ENCODE results near the gene TUBB. TPM values are rescaled to one million over a fixed set of nuclear protein-coding genes. Genes with fewer than 3 reads are reported as not detected.

Gene TUBB
- total RNA-seq, 1 experiment from 2014 or later: 1,719 TPM

DNA sequence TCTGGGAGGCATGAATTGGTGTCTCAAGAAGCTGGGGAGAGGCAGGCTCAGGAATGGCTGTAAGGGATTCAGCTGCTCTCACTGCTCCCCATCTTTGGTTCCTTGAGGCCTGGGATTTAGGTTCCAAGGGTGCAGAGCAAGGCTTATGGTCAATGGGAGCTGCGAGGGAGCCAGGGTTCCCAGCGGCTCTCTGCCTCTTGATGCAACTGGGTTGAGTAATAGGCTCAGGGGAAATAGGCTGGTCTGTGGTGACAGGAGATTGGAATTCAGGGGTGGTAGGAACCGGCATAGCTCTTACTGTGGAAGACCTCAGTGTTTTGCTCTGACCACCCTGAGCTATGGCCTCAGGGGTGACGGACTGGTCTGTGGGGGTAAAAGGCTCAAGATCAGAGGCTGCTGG, 16.3 kb upstream of the TUBB start:
- H3K4me1 Mint-ChIP-seq: peaks cover 6 to 11% of the 10 kb centered on the region in 2 experiments
- H3K27ac Mint-ChIP-seq: no peak overlapping the region; a peak in 2 of 7 replicates
- Histone ChIP-seq H2BK5ac (ENCODE audit: insufficient read length, low read length) (no peak overlapping the region), H3K9me3 (ENCODE audit: control insufficient read depth, low read depth, low read length) (no peaks in the 10 kb centered on the region), H2BK20ac (ENCODE audit: low read depth, low read length, poor library complexity, severe bottlenecking) (no peak overlapping the region), H3K9ac (ENCODE audit: extremely low read depth, insufficient read length, low read length) (no peak overlapping the region), H3K79me2 (ENCODE audit: insufficient read depth, low read length) (no peaks in the 10 kb centered on the region), H3K27me3 (ENCODE audit: insufficient read depth, low read length) (no peaks in the 10 kb centered on the region), H4K5ac (ENCODE audit: insufficient read length, low read depth, low read length) (no peak overlapping the region), H2AFZ (ENCODE audit: low read length) (no peak overlapping the region), H3K18ac (ENCODE audit: insufficient read length, low read depth, low read length) (no peak overlapping the region), H3K4me1 (ENCODE audit: insufficient read depth, low read length) (0 out of 2 replicates have a peak, but pooled peaks cover 2% of the 10 kb centered on the region), H3K23me2 (ENCODE audit: insufficient read length, low read depth, low read length, poor library complexity, severe bottlenecking) (no peaks in the 10 kb centered on the region), H3K56ac (ENCODE audit: insufficient read length, low read depth, low read length) (no peak overlapping the region), H2BK15ac (ENCODE audit: low read depth, low read length) (no peak overlapping the region), H3K4me2 (ENCODE audit: insufficient read depth, insufficient read length, low read length) (no peak overlapping the region), H3K79me1 (ENCODE audit: insufficient read depth, low read depth, low read length, poor library complexity, severe bottlenecking) (no peaks in the 10 kb centered on the region), H3K23ac (ENCODE audit: insufficient read length, low read depth, low read length) (no peak overlapping the region), H2AK5ac (ENCODE audit: insufficient read length, low read length) (no peak overlapping the region), H2BK120ac (ENCODE audit: low read depth, low read length, poor library complexity, severe bottlenecking) (no peak overlapping the region), H2BK12ac (ENCODE audit: insufficient read length, low read depth, low read length) (no peak overlapping the region), H4K20me1 (ENCODE audit: control insufficient read depth, insufficient read depth, insufficient read length) (no peaks in the 10 kb centered on the region), H3K27ac (ENCODE audit: insufficient read length, low read depth, low read length) (no peak overlapping the region), H3K14ac (ENCODE audit: insufficient read depth, low read length) (no peak overlapping the region; the same call in 1 of the 2 replicates), H4K8ac (replicated peaks; ENCODE audit: insufficient read length, low read depth, low read length) (no peak overlapping the region), H4K91ac (ENCODE audit: insufficient read length, low read depth, low read length) (no peak overlapping the region), H3K4ac (ENCODE audit: low read depth, low read length) (no peak overlapping the region), H3T11ph (ENCODE audit: low read length) (no peak overlapping the region)
- no peak for DNase-seq
- no peaks in the 10 kb centered on the region for H3K27me3 Mint-ChIP-seq (ENCODE audit: low read depth)
- TF ChIP-seq, protein P1, sequence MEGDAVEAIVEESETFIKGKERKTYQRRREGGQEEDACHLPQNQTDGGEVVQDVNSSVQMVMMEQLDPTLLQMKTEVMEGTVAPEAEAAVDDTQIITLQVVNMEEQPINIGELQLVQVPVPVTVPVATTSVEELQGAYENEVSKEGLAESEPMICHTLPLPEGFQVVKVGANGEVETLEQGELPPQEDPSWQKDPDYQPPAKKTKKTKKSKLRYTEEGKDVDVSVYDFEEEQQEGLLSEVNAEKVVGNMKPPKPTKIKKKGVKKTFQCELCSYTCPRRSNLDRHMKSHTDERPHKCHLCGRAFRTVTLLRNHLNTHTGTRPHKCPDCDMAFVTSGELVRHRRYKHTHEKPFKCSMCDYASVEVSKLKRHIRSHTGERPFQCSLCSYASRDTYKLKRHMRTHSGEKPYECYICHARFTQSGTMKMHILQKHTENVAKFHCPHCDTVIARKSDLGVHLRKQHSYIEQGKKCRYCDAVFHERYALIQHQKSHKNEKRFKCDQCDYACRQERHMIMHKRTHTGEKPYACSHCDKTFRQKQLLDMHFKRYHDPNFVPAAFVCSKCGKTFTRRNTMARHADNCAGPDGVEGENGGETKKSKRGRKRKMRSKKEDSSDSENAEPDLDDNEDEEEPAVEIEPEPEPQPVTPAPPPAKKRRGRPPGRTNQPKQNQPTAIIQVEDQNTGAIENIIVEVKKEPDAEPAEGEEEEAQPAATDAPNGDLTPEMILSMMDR (conservative IDR thresholded peaks at IDR 0.05): no peak
- H3K36me3 Mint-ChIP-seq (ENCODE audit: insufficient read depth in 1 of 3, low read depth in 3 of 3): peaks cover 54 to 77% (median 76%) of the 10 kb centered on the region in 3 experiments; a peak in 6 of 7 replicates
- WGBS (ENCODE audit: extremely low coverage, insufficient read length, low lambda C conversion rate): no CpG with 5 or more reads among the region's 4 CpGs
- no peaks in the 10 kb centered on the region for H3K9me3 Mint-ChIP-seq
- H3K4me3 Mint-ChIP-seq: no peak overlapping the region
